NB4 (cell line): ENCODE measurements around the gene STK32B.

Experiments used
- DNase-seq: peaks from one replicate; pipeline ENCODE4 v3.0.0; 2010; ENCODE audit warnings: low read depth
- H3K4me3 ChIP-seq: one replicate; pipeline ENCODE4 v1.5.1; 2011; ENCODE audit warnings: mild to moderate bottlenecking, low read depth, low read length, moderate library complexity
- MYC ChIP-seq: IDR thresholded peaks from 2 replicates; pipeline ENCODE4 v1.6.1; 2011; ENCODE audit warnings: low read depth, low read length
- POLR2A ChIP-seq: IDR thresholded peaks from 2 replicates; pipeline ENCODE4 v1.6.1; 2011; ENCODE audit warnings: mild to moderate bottlenecking; ENCODE audit not compliant: insufficient read length; ENCODE audit errors: extremely low read depth
- TF ChIP-seq, protein P1 (sequence below): IDR thresholded peaks from one replicate; pipeline ENCODE4 v1.5.1; 2012; ENCODE audit warnings: low read depth, low read length
- TF ChIP-seq, protein P2 (sequence below): IDR thresholded peaks from 2 replicates; pipeline ENCODE4 v1.6.1; 2011; ENCODE audit warnings: low read depth, low read length

Gene STK32B

DNA sequence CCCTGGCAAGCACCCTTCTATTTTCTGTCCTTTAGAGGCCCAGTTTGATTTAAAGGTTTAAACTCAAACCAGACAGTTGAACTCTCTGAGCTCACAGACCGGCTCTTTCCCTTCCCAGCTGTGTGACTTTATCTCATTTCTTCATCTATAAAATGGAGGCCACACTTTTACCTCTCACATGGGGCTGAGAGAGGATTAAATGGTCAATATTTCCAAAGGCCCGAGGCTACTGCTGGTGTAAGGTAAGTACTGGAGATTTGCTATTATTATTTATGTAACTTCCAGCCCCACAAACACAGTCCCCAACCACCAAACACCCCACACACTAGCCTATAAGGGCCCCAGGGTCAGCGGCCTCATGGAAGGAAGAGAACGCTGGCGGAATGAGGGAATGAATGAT lies 18.5 kb upstream of the STK32B start:
- DNase-seq: no peak
- H3K4me3 ChIP-seq: no peak overlapping the region
- TF ChIP-seq, protein P1, sequence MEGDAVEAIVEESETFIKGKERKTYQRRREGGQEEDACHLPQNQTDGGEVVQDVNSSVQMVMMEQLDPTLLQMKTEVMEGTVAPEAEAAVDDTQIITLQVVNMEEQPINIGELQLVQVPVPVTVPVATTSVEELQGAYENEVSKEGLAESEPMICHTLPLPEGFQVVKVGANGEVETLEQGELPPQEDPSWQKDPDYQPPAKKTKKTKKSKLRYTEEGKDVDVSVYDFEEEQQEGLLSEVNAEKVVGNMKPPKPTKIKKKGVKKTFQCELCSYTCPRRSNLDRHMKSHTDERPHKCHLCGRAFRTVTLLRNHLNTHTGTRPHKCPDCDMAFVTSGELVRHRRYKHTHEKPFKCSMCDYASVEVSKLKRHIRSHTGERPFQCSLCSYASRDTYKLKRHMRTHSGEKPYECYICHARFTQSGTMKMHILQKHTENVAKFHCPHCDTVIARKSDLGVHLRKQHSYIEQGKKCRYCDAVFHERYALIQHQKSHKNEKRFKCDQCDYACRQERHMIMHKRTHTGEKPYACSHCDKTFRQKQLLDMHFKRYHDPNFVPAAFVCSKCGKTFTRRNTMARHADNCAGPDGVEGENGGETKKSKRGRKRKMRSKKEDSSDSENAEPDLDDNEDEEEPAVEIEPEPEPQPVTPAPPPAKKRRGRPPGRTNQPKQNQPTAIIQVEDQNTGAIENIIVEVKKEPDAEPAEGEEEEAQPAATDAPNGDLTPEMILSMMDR: no peak
- no peak for TF ChIP-seq MYC
- TF ChIP-seq, protein P2, sequence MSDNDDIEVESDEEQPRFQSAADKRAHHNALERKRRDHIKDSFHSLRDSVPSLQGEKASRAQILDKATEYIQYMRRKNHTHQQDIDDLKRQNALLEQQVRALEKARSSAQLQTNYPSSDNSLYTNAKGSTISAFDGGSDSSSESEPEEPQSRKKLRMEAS: no peak
- TF ChIP-seq POLR2A: no peak

DNA sequence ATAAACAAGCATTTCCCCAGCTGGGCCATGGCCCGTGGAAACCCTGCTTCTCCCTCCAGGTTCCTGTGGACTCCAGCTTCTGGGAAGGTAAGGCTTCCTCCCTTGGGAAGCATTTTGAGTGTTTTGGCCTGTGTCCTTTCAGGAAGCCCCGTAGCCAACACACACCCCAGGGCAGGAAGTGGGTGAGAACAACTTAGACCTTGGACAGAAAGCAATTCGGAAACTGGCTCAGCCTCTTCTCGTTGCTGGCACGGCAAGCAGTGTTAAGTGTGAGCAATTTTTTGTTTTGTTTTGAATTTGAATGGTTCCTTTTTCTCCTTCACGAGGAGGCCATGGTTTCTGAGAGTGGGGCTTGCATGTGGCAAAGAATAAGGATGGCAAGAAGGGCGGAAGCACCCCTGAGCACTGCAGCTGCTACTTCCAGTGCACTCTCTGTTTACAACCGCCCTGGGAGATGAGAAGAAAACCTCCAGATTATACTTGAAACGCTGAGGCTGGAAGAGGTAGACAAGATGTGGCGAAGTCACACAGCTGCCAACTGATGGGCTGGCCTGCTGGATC lies 17.9 kb upstream of the STK32B start:
- DNase-seq: peak; percentile 81

DNA sequence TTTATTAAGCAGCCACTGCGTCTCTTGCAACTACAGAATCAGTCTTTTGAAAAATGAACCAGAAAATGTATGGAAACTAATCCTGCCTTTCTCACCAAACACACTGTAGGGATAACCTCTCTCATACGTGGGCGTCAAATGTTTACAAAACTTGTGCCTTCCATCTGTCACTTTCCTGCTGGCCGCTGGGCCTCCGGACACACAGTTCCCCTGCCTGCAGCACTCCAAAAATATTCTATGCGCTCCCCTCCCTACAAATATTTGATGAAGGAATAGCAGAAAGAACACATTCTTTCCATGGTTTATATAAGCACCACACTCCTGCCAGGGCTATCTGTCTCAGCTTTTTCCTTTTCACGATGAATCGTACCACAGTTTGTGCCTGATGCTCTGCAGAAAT lies 17.1 kb upstream of the STK32B start:
- peak overlapping the region; percentile 10 for H3K4me3 ChIP-seq
- TF ChIP-seq MYC (no peak), POLR2A (no peak)
- TF ChIP-seq, protein P1: no peak
- TF ChIP-seq, protein P2: no peak
- DNase-seq: no peak

More for the DNA sequence above, 17.9 kb upstream of the STK32B start:
- TF ChIP-seq, protein P2: no peak
- TF ChIP-seq POLR2A (no peak), MYC (no peak)
- TF ChIP-seq, protein P1: no peak
- H3K4me3 ChIP-seq: peak overlapping the region; percentile 10

DNA sequence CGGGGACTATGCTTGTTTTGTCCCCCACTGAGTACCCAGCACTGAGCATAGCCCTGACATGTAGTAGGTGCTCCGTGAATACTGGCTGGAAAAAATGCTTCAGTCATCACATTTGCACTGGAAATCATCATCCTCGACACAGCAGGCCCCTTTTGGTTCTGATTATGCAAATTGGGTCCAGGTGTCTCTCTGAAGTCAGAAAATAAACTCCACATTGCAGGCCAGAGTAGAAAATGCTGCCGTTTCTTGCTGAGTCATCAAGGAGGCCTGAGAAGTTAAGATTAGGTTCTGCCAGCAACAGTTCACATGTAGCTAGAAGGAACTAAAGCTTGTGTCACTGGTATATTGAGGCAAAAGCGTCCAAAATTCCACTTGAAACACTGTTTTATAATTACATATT lies 15.0 kb upstream of the STK32B start:
- DNase-seq: peak; percentile 83
- no peak overlapping the region for H3K4me3 ChIP-seq
- TF ChIP-seq MYC: no peak
- TF ChIP-seq, protein P1: no peak
- no peak for TF ChIP-seq POLR2A
- TF ChIP-seq, protein P2: no peak

DNA sequence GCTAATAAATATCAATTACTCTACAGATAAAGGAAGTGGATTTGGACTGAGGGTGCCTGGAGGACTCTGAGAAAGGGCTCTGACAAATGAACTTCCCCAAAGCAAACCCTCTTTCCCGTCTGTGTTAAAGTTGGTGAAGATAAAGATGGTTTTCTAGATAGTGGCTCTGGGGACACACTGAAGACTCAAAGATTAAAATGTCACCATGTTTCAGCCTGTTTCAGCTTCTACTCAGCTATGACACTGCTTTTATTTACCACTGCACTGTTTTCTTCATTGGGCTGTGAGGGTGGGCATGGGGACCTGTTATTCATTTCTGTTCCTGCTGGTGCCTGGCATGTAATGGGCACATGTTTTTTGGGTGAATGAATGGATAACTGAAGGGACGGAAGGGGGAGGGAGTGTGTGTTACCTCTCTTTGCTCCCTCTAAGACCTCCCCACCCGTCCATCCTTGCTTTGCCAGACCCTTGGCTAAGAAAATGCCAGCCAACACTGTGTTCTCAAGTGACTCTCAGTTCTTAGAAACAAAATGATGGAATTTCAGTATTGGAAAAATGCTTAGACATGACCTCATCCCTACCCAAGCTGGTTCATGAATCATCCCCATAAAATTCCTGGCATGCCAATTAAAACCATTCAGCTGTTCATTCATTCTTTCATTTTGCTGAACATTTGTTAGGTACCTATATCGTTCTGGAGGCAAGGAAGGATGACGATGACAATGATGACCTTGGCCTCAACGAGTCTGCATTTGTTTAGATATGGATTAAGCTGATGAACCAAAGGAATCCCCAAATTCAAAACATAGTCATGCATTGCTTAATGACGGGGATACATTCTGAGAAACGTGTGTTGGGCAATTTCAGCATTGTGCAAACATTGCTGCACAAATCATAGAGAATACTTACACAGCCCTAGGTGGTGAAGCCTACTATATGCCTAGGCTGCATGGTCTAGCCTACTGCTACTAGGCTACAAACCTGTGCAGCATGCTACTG lies 13.4 kb upstream of the STK32B start:
- DNase-seq: peak; percentile 96
- TF ChIP-seq, protein P2: peak; percentile 37; the same call in 1 of the 2 replicates
- TF ChIP-seq POLR2A (no peak), MYC (peak; percentile 59; the same call in 1 of the 2 replicates)
- H3K4me3 ChIP-seq: no peak overlapping the region

DNA sequence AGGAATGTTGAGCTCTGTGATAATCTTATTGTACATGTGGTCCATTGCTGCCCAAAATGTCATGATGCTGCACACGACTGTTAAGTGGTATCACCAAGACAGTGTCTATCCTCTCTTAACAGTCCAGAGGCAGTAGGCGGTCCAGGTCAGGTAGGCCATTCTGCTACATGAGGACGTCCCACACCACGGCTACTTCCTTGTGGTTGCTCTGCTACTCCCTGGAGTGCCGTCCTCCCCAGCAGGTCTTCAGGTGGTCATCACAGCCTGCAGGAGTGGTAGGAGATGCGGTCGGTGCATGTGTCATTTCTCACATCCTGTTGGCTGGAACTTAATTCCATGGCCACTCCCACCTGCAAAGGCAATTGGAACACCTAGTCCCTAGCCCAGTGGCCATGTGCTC lies 11.5 kb upstream of the STK32B start:
- peak; percentile 11 for DNase-seq
- no peak for TF ChIP-seq POLR2A
- no peak overlapping the region for H3K4me3 ChIP-seq
